K562 (cell line): ENCODE data around the gene CCDC127.

Experiments
- NFYB ChIP-seq: IDR thresholded peaks from 2 replicates; pipeline ENCODE4 v1.6.1; 2011; ENCODE audit warnings: mild to moderate bottlenecking, moderate library complexity; ENCODE audit not compliant: insufficient read length; ENCODE audit errors: extremely low read depth
- SP1 ChIP-seq: sonication (generic); formaldehyde crosslinking; IDR thresholded peaks from 2 replicates; pipeline ENCODE4 v1.8.1; 2022; ENCODE audit warnings: mild to moderate bottlenecking, missing genetic modification reagents
- TF ChIP-seq, protein P1 (sequence below), 3 experiments: IDR thresholded peaks in 2 of 3; conservative IDR thresholded peaks in 1 of 3; 2 replicates each; pipeline ENCODE4 v1.5.1; 2011 to 2012; ENCODE audit warnings: low read length in 3 of 3, mild to moderate bottlenecking in 3 of 3, control low read depth in 2 of 3, improper control_type of control experiment in 1 of 3, inconsistent platforms in 1 of 3, low read depth in 1 of 3, mixed read lengths in 1 of 3, moderate library complexity in 1 of 3; ENCODE audit not compliant: insufficient read depth in 2 of 3

- TF ChIP-seq, protein P1, sequence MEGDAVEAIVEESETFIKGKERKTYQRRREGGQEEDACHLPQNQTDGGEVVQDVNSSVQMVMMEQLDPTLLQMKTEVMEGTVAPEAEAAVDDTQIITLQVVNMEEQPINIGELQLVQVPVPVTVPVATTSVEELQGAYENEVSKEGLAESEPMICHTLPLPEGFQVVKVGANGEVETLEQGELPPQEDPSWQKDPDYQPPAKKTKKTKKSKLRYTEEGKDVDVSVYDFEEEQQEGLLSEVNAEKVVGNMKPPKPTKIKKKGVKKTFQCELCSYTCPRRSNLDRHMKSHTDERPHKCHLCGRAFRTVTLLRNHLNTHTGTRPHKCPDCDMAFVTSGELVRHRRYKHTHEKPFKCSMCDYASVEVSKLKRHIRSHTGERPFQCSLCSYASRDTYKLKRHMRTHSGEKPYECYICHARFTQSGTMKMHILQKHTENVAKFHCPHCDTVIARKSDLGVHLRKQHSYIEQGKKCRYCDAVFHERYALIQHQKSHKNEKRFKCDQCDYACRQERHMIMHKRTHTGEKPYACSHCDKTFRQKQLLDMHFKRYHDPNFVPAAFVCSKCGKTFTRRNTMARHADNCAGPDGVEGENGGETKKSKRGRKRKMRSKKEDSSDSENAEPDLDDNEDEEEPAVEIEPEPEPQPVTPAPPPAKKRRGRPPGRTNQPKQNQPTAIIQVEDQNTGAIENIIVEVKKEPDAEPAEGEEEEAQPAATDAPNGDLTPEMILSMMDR (IDR thresholded peaks at IDR 0.05 in 2 of 3, conservative IDR thresholded peaks at IDR 0.05 in 1 of 3; ENCODE audit: insufficient read depth in 2 of 3, low read depth in 1 of 3, low read length in 3 of 3) = no peak
- no peak for TF ChIP-seq SP1 (CRISPR knock-in tag)
- TF ChIP-seq NFYB = no peak
Observed at GRCh38 chr5:264338-264737, 46.4 kb upstream of the CCDC127 start.
